ENCODE measurements around the gene OCA2.

Gene OCA2

GRCh38 chr15:28086175-28086703 is 12.9 kb downstream of the OCA2 start:
- TF ChIP-seq CTCF (IDR thresholded peaks at IDR 0.05; ENCODE audit: borderline replicate concordance, insufficient read depth, low read depth, low read length): peak; percentile 83
- H3K4me3 ChIP-seq (ENCODE audit: low read depth, low read length): no peak overlapping the region

- no peak overlapping the region for H3K4me3 ChIP-seq (ENCODE audit: low read depth, low read length)
- no peak for TF ChIP-seq CTCF (IDR thresholded peaks at IDR 0.05; ENCODE audit: borderline replicate concordance, insufficient read depth, low read depth, low read length)
These were observed 13.5 kb downstream of the OCA2 start for GRCh38 chr15:28085489-28086174.

DNA sequence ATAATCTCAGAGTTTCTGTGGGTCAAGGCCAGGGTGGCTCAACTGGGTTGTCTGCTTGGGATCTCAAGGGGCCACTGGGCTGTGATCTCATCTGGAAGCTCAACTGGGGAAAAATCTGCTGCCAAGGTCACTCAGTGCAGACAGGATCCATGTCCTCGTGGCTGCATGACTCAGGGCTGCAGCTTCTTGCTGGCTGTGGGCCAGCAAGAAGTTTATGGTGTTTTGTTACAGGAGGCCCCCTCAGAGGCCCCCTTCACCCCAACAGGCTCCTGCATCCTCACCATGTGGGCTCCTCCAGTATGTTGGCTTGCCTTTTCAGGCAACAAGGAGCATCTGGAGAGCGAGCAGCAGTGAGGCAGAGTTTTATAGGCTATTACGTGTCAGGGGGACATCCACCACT is 14.6 kb downstream of the OCA2 start:
- no peak overlapping the region for H3K4me3 ChIP-seq (ENCODE audit: low read depth, low read length)
- TF ChIP-seq CTCF (IDR thresholded peaks at IDR 0.05; ENCODE audit: borderline replicate concordance, insufficient read depth, low read depth, low read length): no peak

GRCh38 chr15:28082891-28083684 is 16.0 kb downstream of the OCA2 start:
- no peak for TF ChIP-seq CTCF (IDR thresholded peaks at IDR 0.05; ENCODE audit: borderline replicate concordance, insufficient read depth, low read depth, low read length)
- no peak overlapping the region for H3K4me3 ChIP-seq (ENCODE audit: low read depth, low read length)

GRCh38 chr15:28081594-28081993 is 17.5 kb downstream of the OCA2 start:
- H3K4me3 ChIP-seq (ENCODE audit: low read depth, low read length): no peak overlapping the region
- TF ChIP-seq CTCF (IDR thresholded peaks at IDR 0.05; ENCODE audit: borderline replicate concordance, insufficient read depth, low read depth, low read length): no peak

GRCh38 chr15:28080386-28080785 is 18.7 kb downstream of the OCA2 start:
- H3K4me3 ChIP-seq (ENCODE audit: low read depth, low read length): no peak overlapping the region
- TF ChIP-seq CTCF (IDR thresholded peaks at IDR 0.05; ENCODE audit: borderline replicate concordance, insufficient read depth, low read depth, low read length): no peak
